Measurements from ENCODE around the gene FCGBP.

GRCh38 chr19:39916236-39916635 lies 18.2 kb downstream of the FCGBP start:
- TF ChIP-seq CTCF (IDR thresholded peaks at IDR 0.05), result no peak
- TF ChIP-seq POLR2A (IDR thresholded peaks at IDR 0.05), result no peak

All from heart left ventricle (tissue), 13 donors.